RWPE2 (cell line): ENCODE results near the gene FOSL2.

ENCODE experiments used
- ATAC-seq: fragments of 200-7000 bp; cut with Tn5 transposase; 3 replicates; pipeline ENCODE4 v1.9.1; 2021; ENCODE audit warnings: low read depth
- DNase-seq: peaks from one replicate; pipeline ENCODE4 v3.0.0-alpha.2; 2020; ENCODE audit warnings: low spot score
- H3K27ac ChIP-seq: fragments of 450-650 bp; 2 replicates; pipeline ENCODE4 v1.5.1; 2017; ENCODE audit warnings: mild to moderate bottlenecking; ENCODE audit not compliant: poor library complexity, severe bottlenecking
- H3K27me3 ChIP-seq: fragments of 250-450 bp; sonication (Bioruptor Pico); 2 replicates; pipeline ENCODE4 v1.5.1; 2021; ENCODE audit warnings: mild to moderate bottlenecking, moderate library complexity; ENCODE audit not compliant: insufficient read depth, poor library complexity, severe bottlenecking
- H3K36me3 ChIP-seq: fragments of 250-450 bp; sonication (Bioruptor Pico); 2 replicates; pipeline ENCODE4 v1.5.1; 2020; ENCODE audit warnings: low read depth, mild to moderate bottlenecking, moderate library complexity
- H3K4me1 ChIP-seq: fragments of 250-450 bp; sonication (Bioruptor Pico); 2 replicates; pipeline ENCODE4 v1.5.1; 2021; ENCODE audit warnings: mild to moderate bottlenecking, moderate library complexity; ENCODE audit not compliant: insufficient read depth, poor library complexity, severe bottlenecking
- H3K4me3 ChIP-seq: fragments of 250-450 bp; sonication (Bioruptor Pico); 2 replicates; pipeline ENCODE4 v1.5.1; 2021; ENCODE audit warnings: mild to moderate bottlenecking, moderate library complexity; ENCODE audit not compliant: severe bottlenecking
- H3K9me3 ChIP-seq: fragments of 250-450 bp; sonication (Bioruptor Pico); 2 replicates; pipeline ENCODE4 v1.5.1; 2021; ENCODE audit warnings: mild to moderate bottlenecking, moderate library complexity; ENCODE audit not compliant: severe bottlenecking
- TF ChIP-seq, protein P1 (sequence below): fragments of 450-650 bp; IDR thresholded peaks from one replicate; pipeline ENCODE4 v1.5.1; 2017; ENCODE audit warnings: mild to moderate bottlenecking, moderate library complexity; ENCODE audit not compliant: poor library complexity, severe bottlenecking

The FOSL2 gene

DNA sequence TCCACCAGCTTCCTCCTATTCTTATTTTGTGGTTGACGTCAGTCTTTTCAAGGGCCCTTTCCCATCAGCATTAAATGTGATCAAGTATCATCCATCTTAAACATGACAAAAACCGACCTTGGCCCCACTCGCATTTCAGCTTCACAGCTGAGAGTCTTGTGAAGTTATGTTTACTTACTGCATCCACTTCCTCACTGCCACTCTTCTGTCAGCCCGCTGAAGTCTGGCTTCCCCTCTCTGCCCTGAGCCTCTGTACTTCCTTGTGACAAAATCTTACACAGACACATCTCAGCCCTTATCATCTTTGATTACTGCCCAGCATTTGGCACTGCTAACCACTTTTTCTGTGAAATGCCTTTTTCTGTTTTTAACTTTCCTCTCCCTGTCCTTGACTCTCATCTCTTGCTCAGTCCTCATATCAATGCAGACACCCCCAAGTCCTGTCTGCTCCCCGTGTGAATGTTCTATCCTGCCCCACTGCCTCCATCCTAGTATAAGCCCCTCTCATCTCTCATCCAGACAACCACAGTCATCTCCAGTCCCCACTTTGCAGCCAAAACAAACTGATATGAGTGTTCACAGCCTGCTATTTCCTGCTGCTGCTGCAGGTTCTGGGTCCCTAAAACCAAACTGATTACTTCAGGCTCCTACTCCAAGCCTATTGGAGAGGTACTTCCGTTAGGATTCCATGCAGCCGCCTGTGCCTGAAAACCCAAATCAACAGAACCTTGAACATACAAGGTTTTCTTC, 31.4 kb downstream of the FOSL2 start:
- DNase-seq, result no peak
- Histone ChIP-seq H3K27me3 (no peaks in the 10 kb centered on the region), H3K4me3 (no peak overlapping the region), H3K4me1 (no peaks in the 10 kb centered on the region), H3K27ac (no peak overlapping the region), H3K36me3 (no peaks in the 10 kb centered on the region), H3K9me3 (no peaks in the 10 kb centered on the region)
- TF ChIP-seq, protein P1, sequence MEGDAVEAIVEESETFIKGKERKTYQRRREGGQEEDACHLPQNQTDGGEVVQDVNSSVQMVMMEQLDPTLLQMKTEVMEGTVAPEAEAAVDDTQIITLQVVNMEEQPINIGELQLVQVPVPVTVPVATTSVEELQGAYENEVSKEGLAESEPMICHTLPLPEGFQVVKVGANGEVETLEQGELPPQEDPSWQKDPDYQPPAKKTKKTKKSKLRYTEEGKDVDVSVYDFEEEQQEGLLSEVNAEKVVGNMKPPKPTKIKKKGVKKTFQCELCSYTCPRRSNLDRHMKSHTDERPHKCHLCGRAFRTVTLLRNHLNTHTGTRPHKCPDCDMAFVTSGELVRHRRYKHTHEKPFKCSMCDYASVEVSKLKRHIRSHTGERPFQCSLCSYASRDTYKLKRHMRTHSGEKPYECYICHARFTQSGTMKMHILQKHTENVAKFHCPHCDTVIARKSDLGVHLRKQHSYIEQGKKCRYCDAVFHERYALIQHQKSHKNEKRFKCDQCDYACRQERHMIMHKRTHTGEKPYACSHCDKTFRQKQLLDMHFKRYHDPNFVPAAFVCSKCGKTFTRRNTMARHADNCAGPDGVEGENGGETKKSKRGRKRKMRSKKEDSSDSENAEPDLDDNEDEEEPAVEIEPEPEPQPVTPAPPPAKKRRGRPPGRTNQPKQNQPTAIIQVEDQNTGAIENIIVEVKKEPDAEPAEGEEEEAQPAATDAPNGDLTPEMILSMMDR, result no peak
- ATAC-seq, result no peak

DNA sequence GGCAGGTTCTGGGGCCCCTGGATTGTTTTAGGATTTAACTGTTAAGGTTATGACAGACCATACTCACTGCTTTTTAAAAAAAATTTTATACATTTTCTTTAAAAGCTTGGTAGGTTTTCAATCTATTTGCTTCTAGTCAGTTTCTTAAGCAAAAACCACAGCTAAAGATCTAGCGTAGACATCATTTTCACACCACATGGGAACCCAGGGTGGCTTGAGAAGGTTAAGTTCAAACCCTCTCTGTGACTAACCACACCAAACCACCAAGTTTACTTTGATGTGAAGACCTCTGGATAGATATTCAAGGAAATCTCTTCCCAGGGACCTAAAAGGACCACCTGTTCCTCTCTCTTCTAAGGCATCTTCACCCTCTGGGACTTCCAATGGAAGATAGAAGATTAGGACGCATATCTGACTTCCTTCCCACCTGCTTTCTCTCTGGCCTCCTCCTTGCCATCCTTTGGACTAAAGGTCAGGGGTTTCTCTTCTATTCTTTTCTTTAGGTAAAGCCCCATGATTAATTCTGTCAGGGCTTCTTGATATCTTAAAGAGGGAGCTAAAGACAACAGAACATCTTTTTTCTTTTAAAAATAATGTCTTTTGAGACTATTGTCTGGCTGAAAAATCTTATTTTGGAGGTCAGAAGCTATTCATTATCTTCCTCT, 32.3 kb downstream of the FOSL2 start:
- H3K9me3 ChIP-seq, result no peaks in the 10 kb centered on the region
- DNase-seq (no peak), ATAC-seq (no peak)
- TF ChIP-seq, protein P1, result no peak
- no peaks in the 10 kb centered on the region for H3K36me3 ChIP-seq
- H3K4me3 ChIP-seq, result no peak overlapping the region
- H3K27ac ChIP-seq, result no peak overlapping the region
- H3K4me1 ChIP-seq, result no peaks in the 10 kb centered on the region
- no peaks in the 10 kb centered on the region for H3K27me3 ChIP-seq

DNA sequence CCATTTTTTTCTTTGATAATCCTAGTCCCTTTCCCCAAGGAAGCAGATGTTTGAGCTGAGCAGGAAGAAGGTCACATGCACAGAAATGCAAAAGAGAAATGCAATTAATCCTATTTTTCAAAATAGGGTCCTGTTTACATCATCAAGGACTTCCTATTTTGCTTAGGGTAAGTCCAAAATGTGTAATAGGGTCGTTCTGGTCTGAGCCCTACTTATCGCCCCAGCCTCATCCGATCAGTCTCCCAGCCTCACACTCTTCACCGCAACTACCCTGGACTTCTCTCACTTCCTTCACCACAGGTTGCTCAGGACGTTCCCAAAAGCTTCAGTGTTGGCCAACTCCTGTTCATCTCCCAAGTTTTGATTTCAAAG, 32.8 kb downstream of the FOSL2 start:
- Histone ChIP-seq H3K36me3 (no peaks in the 10 kb centered on the region), H3K4me1 (no peaks in the 10 kb centered on the region), H3K4me3 (no peak overlapping the region), H3K27me3 (no peaks in the 10 kb centered on the region), H3K27ac (no peak overlapping the region), H3K9me3 (no peaks in the 10 kb centered on the region)
- no peak for DNase-seq
- no peak for ATAC-seq
- TF ChIP-seq, protein P1, result no peak

GRCh38 chr2:28427741-28428415, 35.2 kb downstream of the FOSL2 start:
- H3K27ac ChIP-seq, result no peak overlapping the region
- TF ChIP-seq, protein P1, result no peak
- ATAC-seq, result no peak
- no peaks in the 10 kb centered on the region for H3K27me3 ChIP-seq
- no peak for DNase-seq
- H3K9me3 ChIP-seq, result no peaks in the 10 kb centered on the region
- H3K4me1 ChIP-seq, result no peaks in the 10 kb centered on the region
- no peaks in the 10 kb centered on the region for H3K36me3 ChIP-seq
- H3K4me3 ChIP-seq, result no peak overlapping the region
